Left ventricle myocardium superior (tissue), 1 donor: Measurements from ENCODE around the gene TMEM250. TPM values are rescaled to one million over a fixed set of nuclear protein-coding genes. Genes with fewer than 3 reads are reported as not detected.
"Not testable (repeated sequence)": the region's sequence is repeated elsewhere in the genome, so short reads cannot be mapped to it uniquely, and the experiment has no call there.

Experiments
- ATAC-seq: fragments of 200-7000 bp; cut with Tn5 transposase; one replicate; pipeline ENCODE4 v1.9.1; 2020; ENCODE audit warnings: mild to moderate bottlenecking, moderate library complexity
- DNase-seq: peaks from one replicate; pipeline ENCODE4 v3.0.0-alpha.2; 2020
- intact Hi-C: fragments of 100-400 bp; cut with micrococcal nuclease; formaldehyde crosslinking; loops from one replicate; pipeline ENCODE4 v1.11.0; 2022
- long read RNA-seq: library from polyadenylated mRNA; unstranded; transcript quantifications from one replicate; pipeline ENCODE4 v2.0.0, GENCODE V29; 2021
- total RNA-seq: library from RNA; stranded (reverse); fragmentation: NEBNext Ultra II Directional; extraction: Animal tissue kit (Norgen Biotek cat#: 25700); gene quantifications from one replicate; pipeline ENCODE4 v1.2.1, GENCODE V29; 2021
- donor health status: DM: no; HTN: yes; CAD: no; lungs with severe emphysema.

The TMEM250 gene
- 16.6 TPM for total RNA-seq
- long read RNA-seq, transcript TMEM250-201 (2 exons, 2,823 nt), result major isoform, 38 of 77 reads
- long read RNA-seq, partial matches to known transcripts, result 37 of 77 reads
- long read RNA-seq, other reads (novel, unspliced or antisense), result 0 of 77 reads

- intact Hi-C loops, result no loop called here
- DNase-seq (peak; percentile 98), ATAC-seq (peak; percentile 87)
Measured at GRCh38 chr9:136118320-136119060, at the start of gene TMEM250. Gene TMEM250 (minus strand): TSS chr9:136118875. CDS start chr9:136116900, 1,975 bp downstream.

DNA sequence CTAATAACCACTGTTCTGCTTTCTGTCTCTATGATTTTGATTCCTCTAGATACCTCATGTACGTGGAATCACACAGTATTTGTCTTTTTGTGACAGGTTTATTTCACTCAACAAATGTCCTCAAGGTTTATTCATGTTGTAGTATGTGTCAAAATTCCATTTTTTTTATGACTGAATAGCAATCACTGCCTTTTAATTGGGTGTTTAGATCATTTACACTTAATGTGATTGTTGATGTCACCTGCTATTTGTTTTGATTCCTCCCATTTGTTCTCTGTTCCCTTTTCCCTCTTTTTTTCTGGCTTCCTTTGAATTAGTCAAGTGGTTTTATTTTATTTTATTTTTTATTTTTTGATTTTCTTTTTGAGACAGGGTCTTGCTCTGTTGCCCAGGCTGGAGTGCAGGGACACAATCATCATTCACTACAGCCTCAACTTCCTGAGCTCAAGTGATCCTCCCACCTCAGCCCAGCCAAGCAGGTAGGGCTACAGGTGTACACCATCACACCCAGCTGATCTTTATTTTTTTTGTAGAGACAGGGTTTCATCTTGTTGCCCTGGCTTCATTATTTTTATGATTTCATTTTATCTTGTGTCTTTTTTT is 44.7 kb upstream of the TMEM250 start:
- DNase-seq (no peak), ATAC-seq (no peak)
- intact Hi-C loops, result no loop called here

DNA sequence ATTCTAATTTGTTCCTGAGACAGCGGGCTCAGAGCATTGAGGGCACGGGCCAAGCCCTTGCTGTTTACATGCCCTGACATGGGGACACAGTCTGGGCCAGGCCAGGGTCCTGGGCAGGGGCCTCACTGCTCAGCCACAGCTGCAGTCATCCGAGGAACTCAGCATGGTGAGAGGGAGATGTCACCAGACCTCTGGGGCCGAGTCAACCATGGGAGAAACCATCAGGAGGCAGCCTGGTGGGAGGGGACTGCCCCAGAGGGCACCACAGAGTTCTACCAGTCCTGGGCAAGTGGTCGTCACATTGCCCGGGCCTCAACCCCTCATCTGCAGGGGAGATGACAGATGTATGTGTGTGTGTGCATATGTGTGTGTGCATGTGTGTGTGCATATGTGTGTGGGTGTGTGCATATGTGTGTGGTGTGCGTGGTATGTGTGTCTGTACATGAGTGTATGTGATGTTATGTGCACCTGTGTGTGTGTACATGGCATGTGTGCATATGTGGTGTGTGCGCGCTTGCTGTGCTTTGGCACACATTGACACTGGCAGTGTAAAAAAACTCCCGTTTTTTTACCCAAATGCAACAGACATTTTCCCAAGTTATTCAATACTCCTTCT is 42.4 kb upstream of the TMEM250 start:
- DNase-seq, result no peak
- ATAC-seq, result no peak
- intact Hi-C loops, result no loop called here

DNA sequence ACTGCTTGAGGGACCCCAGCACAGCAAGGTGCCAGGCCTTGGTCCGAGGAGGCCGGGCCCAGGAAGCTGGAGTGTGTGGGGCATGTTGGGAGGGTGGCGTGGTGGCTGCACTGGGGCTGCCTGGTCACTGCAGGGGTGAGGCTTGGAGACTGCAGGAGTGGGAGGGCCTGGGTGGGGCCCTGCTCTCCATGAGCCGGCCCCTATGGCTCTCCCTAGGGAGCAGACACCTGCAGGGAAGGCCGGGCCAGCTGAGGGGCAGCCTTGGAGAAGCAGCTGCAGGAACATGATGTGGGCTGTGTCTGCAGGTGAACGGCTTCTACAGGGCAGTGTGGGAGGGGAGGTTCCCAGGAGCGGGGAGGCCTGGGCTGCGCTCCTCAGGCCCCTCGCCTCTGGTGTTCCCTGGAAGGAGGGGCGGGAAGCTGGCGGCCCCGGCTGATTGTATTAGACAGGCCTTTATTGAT is 41.7 kb upstream of the TMEM250 start:
- ATAC-seq (no peak), DNase-seq (no peak)
- intact Hi-C loops, result no loop called here

GRCh38 chr9:136159851-136160250 is 41.2 kb upstream of the TMEM250 start:
- no peak for DNase-seq
- intact Hi-C loops, result no loop called here
- no peak for ATAC-seq

DNA sequence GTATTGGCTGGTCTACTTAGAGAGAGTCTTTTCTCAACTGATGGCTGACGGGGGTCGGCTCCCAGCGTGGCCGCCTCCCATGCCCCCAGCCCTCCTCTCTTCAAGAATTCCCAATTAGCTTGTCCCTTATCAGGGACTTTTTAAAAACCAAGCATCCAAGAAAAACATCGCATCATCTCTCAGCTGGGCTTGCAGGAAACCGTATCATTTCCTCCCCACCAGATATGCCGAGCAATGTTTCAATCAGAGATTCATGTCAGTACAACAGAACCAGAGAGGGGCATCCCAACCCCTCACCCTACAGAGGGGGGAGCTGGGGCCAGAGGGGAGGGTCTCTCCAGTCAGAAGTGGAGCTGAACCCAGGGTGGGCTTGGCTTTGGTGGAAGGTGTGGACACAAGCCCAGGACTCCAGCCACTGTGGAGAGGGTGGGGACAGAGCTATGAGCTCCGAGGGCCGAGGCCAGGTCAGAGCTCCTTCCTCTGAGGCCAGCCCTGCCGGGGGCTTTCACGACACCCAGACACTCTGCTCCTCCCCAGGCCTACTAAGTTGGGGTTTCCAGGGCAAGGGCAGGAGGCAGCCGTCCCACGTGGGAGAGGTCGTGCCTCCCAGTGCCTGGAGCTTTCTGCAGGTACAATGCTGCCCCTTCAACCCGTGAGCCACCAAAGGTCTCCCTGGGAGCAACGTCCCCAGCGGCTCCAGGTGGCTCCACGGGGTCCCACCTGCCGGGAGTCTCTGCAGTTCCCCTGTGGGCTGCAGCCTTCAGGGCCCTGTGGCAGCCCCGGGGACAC is 39.0 kb upstream of the TMEM250 start:
- intact Hi-C loops, result no loop called here
- ATAC-seq (no peak), DNase-seq (no peak)

DNA sequence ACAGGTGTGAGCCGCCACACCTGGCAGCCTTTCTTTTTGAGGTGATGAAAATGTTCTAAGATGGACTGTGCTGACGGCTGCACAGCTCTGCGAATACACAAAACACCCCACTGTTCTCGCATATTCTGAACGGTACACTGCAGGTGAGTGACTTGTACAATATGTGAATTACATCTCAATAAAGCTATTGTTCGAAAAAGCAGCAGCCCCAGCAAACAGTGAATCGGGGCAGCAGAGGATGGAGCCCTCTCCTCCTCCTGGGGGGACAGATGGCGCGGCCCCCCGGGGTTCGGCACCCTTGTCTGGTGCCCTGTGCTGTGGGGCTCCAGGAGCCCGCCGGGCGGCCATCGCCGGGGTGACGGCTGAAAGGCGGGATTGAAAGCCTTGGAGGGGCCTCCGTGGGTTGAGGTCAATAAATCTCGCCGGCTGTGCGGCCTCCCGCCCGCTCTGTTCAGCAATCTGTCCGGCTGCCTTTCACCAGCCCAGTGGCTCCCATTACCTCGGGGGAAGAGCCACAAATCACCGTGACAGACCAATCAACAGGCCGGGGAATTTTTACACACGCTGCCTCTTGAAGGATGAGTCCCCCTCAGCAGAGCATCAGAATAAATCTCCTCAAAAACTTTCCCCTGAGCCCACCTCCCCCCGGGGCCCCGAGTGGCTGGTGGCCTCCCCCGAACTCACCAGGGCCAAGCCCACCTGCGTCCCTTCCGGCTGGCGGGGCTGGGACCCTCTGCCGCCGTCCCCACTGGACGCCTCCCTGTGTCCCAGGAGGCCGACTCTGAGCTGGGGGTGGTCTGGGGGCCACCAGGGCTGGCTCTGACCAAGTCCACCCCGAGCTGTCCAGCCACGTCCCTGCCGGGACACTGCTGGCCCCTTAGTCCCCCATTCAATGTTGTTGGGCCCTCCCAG is 37.8 kb upstream of the TMEM250 start:
- ATAC-seq (no peak), DNase-seq (no peak)
- intact Hi-C loops, result no loop called here

- intact Hi-C loops, result no loop called here
- DNase-seq (no peak), ATAC-seq (no peak)
Measured at GRCh38 chr9:136155576-136155975, 36.9 kb upstream of the TMEM250 start.

- ATAC-seq, result no peak
- intact Hi-C loops, result no loop called here
- DNase-seq, result no peak
Measured at GRCh38 chr9:136154943-136155342, 36.3 kb upstream of the TMEM250 start.

DNA sequence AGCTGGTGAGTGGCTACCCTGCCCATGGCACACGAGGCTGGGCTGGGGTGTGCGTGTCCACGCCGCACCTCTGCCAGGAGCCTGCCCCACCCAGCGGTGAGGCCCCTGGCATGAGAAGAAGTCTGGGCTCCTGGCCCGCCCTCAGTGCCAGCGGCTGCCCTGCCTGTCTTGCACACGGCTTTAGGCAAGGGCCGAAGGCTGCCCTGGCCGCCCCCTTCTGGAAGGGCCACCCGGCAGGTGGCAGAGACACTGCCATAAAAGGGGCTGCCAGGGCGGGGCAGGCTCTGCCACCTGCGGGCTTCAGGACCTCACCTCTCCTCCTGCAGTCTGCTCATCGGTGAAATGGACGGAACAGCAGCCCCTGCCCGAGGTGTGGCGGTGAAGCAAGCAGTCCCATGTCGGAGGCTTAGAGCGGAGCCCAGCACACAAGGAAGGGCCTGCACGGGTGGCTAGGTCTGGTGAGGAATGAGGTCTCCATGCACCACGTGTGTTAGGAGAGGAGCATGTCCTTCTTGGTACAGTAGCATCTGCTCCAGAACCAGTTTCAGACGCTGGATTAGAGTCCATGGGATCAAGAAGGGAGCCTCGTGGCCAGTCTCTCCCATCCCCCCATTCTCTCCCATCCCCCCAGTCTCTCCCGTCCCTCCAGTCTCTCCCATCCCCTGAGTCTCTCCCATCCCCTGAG is 34.8 kb upstream of the TMEM250 start:
- DNase-seq (no peak), ATAC-seq (no peak)
- intact Hi-C loops, result no loop called here

- DNase-seq (no peak), ATAC-seq (no peak)
- intact Hi-C loops, result no loop called here
Measured at GRCh38 chr9:136152931-136153330, 34.3 kb upstream of the TMEM250 start.

- ATAC-seq, result no peak
- DNase-seq, result no peak
- intact Hi-C loops, result no loop called here
Measured at GRCh38 chr9:136152543-136152866, 33.8 kb upstream of the TMEM250 start.

GRCh38 chr9:136151848-136152542 is 33.3 kb upstream of the TMEM250 start:
- DNase-seq (no peak), ATAC-seq (no peak)
- intact Hi-C loops, result no loop called here

GRCh38 chr9:136151214-136151804 is 32.6 kb upstream of the TMEM250 start:
- intact Hi-C loops, result no loop called here
- DNase-seq (no peak), ATAC-seq (no peak)

DNA sequence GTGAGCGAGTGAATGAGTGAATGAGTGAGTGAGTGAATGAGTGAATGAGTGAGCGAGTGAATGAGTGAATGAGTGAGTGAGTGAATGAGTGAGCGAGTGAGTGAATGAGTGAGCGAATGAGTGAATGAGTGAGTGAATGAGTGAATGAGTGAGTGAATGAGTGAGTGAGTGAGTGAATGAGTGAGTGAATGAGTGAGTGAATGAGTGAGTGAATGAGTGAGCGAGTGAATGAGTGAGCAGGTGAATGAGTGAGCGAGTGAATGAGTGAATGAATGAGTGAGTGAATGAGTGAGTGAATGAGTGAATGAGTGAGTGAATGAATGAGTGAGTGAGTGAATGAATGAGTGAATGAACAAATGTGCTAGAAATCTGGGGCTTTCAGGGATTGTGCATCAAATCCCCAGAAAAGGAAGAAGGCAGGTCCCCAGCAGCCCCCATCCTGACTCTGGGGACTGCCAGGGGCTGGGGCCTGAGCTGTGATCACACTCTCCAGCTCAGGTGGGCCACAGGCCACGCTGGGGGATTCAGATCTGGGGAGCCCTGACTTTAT is 32.1 kb upstream of the TMEM250 start:
- intact Hi-C loops, DNase-seq, ATAC-seq: not testable (repeated sequence)

- intact Hi-C loops, result no loop called here
- DNase-seq, result no peak
- ATAC-seq, result no peak
Measured at GRCh38 chr9:136149853-136150252, 31.2 kb upstream of the TMEM250 start.

DNA sequence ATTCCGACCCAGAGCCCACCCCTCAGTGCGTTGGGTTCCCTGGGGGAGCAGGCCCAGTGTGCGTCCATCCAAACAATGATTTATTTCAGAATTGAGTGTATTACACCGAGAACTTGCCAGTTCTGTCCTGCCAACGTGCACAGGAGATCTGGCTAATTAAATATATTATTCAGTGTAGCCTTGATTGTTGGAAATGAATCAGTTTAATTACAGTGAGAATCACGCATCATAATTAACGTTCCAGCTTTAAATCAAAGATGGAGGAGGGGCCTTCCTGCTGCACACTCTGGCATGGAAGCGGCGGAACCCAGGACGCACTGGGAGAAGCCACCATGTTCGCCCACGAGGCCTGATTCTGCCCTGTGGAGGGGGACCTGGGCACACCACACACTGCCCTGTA is 30.7 kb upstream of the TMEM250 start:
- ATAC-seq (no peak), DNase-seq (no peak)
- intact Hi-C loops, result no loop called here
